C1 segment of cervical spinal cord (tissue), 14 donors: ENCODE data around the gene GRAP2.
"Not testable (repeated sequence)": the region's sequence is repeated elsewhere in the genome, so short reads cannot be mapped to it uniquely, and the experiment has no call there.

ENCODE experiments used
- DNase-seq, 14 donors: peaks; one replicate each; lab custom pipeline; 2025; lab: John Stamatoyannopoulos, UW

GRAP2 gene

DNA sequence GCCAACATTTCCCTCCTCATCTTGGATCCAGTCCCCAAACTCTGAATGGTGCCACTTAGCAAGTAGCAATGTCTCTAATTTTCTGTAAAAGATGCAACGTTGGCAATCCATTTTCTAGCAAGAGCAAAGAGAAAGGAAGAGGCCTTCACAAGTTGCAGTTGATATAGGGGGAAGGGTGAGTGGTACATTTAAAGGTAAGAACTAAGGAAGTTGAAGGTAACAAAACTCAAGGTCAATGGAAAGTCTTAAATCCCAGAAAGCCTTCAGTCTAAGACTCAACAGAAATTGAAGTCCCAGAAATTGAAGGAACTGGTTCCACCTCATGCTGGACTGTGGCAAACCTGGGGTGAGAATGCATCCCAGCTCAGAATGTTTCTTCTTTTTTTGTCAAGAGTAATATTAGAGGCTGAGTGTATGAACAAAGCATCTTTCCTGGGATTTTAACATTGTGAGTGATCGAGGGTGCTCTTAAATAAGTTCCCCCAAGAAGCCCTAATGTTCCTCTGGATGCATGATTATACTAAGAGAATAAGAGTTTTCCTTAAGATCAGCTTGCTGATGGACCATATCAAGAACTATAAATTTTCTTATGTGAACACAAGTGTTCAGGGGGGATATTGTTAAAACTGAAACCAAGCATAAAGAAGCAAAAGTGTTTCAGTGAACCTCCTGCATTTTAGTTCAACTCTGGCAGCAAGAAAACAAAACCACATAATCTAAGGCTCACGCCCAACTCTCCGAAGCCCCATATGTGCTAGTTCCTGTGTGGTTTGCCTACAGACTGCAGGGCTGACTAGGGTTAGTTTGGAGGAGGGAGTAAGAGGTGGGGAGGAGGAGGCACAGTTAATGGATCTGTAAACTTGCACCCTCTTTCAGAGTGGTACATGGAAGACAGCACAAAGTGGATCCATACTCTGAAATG lies at the start of gene GRAP2:
TSS of gene GRAP2 (plus strand) at position 779 of the 922 bp plus-strand sequence. CDS start 46,023 bp downstream, outside the sequence.
- no peak for DNase-seq

DNA sequence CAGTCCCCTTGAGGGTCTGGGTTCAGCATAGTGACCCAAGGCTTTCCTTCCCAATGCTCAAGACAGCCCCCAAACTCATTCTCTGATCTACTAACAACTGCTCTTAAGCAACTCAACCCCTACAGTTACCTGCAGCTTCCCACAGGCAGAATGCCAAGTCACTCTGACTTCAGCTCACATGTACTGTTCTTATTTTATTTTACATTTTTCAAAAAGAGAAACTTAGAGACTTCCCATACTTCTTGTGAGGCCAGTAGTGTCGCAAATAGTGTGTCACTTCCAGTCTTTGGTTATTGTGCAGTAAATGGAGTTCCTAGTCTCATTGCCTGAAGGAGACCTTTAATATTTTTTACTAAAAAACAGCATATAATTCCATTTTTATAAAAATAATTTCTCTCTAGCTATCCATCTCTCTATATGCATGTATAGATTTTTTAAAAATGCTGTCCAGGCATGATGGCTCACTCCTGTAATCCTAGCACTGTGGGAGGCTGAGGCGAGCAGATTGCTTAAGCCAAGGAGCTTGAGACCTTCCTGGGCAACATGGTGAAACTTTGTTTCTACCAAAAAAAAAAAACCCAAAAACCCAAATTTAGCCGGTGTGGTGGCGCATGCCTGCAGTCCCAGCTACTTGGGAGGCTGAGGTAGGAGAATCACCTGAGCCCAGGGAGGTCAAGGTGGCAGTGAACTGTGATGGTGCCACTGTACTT lies 49.1 kb upstream of the GRAP2 start:
- DNase-seq = no peak

DNA sequence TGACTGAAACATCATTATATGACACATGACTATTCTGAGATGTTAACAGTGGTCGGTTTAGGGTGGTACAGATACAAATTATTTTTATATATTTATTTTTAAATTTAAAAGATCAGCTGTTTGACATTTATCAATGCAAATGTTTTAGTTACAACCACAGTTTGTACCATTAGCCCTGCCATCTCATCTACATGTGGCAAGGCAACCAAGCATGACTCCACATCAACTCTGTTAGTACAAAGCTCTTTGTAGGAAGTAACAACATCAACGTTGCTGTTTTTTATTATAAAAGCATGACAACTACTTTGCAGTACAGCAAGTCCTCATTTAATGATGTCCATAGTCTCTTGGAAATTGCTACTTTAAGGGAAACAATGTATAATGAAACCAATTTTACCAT lies 48.1 kb upstream of the GRAP2 start:
- no peak for DNase-seq

DNA sequence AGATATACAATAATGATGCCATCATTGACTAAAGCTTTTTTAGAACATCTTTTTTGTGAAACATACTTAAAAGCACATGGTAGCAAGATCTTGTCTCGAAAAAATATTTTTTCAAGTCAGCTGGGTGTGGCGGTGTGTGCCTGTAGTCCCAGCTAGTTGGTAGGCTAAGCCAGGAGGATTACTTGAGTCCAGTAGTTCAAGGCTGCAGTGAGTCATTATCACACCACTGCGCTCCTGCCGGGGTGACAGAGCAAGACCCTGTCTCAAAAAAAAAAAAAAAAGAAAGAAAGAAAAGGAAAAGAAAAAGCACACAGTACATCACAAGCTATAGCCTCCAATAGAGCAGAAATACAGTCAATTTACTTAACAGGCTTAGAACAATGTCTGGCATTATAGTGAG lies 44.3 kb upstream of the GRAP2 start:
- DNase-seq = no peak

DNA sequence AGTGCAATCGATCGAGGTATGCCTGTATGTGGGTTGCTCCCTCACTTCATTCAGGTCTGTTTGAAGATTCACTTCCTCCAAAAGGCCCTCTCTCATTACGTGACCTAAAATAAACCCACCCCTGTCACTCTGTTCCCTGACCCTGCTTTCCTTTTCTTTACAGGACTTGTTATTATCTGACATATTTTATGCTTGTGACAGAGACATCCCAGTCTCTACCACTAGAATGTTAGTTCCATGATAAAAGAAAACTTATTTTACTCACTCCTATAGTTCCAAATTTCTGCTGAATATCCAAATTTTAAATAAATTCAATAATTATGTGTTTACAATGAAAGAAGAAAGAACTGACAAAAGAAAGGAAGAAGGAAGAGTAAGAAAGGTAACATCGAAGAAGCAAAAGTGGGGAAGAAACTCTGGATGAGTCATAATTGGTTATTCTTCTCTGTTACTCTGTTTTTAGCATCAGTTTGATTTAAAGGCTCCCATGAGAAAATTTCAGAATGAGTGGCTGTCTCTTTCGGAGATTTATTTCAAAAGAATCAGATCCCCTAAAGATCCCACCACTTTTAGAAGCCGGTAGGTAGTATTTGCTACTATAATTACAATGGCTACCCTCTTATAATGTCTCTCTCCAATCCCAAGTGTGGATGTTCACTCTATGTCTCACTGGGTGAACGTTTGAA lies 40.8 kb upstream of the GRAP2 start:
- DNase-seq = no peak

DNA sequence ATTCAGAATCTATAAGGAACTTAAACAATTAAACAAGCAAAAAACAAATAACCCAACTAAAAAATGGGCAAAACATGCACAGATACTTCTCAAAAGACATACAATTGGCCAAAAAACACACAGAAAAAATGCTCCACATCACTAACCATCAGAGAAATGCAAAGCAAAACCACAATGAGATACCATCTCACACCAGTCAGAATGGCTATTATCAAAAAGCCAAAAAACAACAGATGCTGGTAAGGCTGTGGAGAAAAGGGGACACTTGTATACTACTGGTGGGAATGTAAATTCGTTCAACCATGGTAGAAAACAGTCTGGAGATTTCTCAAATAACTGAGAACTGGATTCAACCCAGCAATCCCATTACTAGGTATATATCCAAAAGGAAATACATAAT lies 32.1 kb upstream of the GRAP2 start:
- DNase-seq = no peak

DNA sequence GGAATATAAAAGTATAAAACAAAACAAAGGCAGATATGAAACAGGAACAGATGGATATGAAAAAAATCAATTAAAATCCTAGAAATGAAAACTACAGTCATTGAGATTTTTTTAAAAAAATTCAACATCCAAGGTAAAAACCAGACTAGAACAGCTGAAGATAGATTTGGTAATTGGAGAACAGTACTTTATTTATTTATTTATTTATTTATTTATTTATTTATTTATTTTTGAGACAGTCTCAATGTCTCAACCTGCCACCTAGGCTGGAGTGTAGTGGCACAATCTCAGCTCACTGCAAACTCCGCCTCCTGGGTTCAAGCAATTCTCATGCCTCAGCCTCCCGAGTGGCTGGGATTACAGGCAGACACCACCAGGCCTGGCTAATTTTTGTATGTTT lies 31.1 kb upstream of the GRAP2 start:
- DNase-seq = not testable (repeated sequence)

DNA sequence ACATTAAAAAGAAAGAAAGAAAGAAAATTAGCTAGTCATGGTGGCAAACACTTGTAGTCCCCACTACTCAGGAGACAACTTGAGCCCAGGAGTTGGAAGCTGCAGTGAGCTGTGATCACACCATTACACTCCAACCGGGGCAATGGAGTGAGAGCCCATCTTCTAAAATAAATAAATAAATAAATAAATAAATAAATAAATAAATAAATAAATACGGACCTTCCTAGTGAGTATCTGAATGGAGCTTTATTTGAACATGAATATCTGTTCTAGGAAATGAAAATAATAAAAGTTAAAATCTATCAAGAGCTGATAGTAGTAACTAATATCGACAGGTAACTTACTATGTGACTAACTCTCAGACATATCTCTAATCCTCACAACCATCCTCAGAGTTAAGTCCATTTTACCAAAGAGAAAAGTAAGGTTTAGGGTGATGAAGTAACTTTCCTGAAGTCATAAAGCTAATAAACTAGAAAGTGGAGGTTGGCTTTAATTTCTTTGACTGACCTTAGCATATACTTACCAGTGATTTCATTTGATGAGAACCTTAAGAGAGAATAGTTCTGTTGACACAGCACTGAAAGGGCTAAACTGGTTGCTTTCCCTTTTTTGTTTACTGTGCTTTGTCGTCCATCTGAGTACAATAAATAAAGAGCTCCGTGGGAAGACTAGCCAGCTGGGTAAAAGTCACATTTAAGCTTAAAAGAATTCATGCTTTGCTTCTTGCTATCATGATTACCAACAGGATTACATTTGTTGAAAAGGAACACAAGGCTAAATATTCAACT lies 29.7 kb upstream of the GRAP2 start:
- DNase-seq = no peak

DNA sequence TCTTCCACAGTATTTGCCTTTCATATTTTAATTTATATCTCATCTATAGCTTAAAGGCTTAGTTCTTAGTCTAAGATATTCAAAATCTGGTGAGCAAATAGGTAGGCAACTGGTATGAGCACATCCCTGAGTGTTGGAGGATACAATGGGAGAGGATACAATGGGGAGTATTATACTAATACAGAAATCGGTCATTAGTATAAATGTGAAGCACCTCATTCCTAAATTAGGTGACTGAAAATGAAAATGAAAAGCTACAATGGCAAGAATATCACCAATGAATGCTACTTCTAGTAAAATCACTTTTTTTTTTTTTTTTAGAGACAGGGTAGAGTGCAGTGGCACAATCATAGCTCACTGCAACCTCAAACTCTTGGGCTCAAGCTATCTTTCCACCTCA lies 28.3 kb upstream of the GRAP2 start:
- no peak for DNase-seq

DNA sequence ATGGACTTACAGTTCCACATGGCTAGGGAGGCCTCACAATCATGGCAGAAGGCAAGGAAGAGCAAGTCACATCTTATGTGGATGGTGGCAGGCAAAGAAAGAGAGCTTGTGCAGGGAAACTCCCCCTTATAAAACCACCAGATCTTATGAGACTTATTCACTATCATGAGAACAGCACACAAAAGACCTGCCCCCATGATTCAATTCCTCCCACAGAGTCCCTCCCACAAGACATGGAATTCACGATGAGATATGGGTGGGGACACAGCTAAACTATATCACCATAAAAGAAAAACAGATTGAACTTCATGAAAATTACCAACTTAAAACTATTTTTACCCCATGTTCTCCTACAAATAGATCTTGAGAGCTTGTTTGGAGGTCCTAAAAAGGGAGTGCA lies 26.9 kb upstream of the GRAP2 start:
- no peak for DNase-seq

DNA sequence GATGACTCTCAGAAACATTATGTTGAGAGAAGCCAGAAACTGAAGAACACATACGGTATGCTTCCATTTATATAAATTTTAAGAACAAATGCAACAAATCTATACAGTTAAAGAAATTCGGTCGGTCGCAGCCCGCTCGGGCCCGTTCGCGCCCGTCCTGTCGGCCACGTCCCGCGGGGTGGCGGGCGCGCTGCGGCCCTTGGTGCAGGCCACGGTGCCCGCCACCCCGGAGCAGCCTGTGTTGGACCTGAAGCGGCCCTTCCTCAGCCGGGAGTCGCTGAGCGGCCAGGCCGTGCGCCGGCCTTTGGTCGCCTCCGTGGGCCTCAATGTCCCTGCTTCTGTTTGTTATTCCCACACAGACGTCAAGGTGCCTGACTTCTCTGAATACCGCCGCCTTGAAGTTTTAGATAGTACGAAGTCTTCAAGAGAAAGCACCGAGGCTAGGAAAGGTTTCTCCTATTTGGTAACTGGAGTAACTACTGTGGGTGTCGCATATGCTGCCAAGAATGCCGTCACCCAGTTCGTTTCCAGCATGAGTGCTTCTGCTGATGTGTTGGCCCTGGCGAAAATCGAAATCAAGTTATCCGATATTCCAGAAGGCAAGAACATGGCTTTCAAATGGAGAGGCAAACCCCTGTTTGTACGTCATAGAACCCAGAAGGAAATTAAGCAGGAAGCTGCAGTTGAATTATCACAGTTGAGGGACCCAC lies 25.6 kb upstream of the GRAP2 start:
- DNase-seq = peak in 1 of 14 donors; percentile 2

DNA sequence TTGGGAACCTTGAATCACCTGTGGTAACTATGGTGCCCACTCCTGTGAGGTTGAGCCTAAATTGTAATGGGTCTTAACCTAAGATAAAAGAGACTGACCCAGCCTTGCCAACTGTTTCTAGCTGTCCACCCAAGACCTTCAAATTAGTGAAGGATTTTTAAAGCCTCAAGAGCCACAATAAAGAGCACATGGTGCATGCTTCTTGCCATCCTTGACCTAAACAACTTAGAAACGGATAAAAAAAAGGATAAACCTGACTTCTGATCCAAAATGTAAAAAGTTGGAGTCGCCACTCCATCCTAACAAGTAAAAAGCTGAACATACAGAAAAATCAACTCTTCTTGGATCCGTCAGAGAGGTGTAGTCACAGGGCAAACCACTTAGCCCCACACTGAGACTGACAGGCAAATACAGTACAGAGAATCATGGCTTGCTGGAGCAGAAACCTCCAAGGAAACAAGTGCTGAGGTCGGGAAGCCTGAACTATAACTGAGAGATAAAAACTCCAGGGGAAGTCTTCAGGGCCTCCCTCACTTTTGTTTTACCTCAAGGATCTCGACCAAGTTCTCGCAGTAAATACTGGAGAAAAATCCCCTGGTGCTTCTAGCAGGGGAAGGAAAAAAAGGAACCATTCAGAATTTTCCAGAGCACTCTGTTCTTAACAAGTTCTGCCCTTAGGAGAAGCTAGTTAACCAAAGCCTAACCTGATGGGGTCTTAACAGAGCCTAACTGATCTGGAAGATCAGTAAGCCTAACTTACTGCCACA lies 23.6 kb upstream of the GRAP2 start:
- no peak for DNase-seq

DNA sequence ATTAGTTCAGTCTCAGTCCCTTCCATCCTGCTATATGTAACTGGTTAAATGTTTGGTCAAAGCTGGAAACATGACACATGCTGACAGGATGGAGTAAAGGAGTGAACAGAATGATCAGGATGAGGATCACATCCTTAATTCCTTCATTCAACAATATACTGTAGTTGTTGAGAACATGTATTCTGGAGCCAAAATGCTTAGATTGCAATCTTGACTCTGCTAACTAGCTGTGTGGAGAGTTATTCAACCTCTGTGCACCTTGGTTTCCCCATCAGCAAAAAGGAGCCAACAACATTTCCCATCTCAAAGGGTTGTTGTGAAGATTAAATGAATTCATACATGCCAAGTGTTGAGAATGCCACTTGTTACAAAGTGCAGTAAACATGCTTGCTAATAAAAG lies 20.2 kb upstream of the GRAP2 start:
- no peak for DNase-seq

DNA sequence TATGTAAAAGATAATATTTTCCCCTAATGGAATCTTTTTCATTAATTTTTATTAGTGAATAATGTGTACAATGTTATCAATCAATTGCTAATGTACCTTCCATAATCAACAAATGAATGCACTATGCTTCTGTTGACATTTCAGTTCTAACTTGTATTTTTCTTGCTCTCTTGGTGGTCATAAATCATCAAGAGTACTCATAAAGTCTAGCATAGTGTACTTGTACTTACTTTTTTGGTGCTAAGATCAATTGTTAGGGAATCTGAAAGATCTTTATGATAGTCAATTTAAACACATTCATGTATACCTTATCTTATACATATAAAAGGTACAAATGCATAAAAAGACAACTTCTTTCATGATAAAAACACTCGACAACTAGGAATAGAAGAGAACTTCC lies 17.8 kb upstream of the GRAP2 start:
- DNase-seq = no peak

DNA sequence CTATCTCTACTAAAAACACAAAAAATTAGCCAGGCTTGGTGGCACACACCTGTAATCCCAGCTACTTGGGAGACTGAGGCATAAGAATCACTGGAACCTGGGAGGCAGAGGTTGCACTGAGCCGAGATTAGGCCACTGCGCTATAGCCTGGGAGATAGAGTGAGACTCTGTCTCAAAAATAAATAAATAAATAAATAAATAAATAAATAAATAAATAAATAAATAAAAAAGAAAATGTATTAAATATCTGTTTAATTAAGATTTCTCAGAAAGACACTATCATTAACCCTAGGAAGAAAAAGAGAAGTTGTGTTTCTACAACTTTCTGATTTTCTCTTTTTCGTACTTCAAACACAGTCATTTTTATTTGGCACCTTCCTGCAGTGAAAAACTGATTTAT lies 11.0 kb upstream of the GRAP2 start:
- DNase-seq = not testable (repeated sequence)

DNA sequence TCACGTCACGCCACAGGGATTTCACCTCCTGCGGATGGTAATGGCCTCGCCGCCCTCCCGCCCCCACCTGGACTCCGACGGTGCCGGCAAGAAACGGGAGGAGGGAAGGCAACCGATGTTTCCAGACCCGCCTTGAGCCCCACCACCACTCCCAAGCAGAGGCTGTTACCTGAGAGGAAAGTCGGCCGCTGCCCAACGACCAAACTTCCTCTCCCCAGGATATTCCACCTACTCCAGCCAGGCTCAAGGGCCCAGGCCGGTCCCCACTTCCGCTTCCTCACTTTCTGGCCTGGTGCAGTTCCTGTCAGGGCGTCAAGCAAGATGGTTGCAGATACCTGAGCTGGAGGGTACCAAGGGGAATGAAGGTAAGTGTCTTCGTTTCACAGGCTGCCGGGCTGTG lies 7.4 kb upstream of the GRAP2 start, which contains the start of gene ENTHD1:
TSS of gene ENTHD1 (minus strand) at position 235 of the 400 bp plus-strand sequence. CDS start 6,012 bp downstream, outside the sequence.
- no peak for DNase-seq

DNA sequence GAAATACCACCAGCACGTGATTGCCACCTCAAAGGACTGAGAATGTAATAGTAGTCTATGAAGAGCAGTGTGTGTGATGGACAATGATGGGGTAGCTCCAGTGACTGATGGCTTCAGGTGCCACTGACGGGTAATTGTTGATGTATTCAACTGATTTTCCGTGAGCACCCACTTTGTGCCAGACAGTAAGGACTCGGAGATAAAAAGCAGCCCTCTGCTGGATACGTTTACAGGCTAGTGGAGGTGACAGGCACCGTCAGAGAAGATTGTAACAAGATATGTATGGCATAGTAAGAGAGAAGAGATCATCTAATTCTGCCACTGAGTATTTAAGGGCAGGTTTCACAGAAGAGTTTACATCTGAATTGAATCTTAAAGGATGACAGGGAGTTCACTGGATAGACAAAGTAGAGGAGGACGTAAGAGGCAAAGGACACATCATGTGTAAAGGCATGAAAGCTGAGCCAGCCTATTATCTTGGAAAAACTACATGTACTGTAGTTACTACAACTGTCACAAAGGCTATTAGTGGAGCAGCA lies 6.3 kb upstream of the GRAP2 start:
- no peak for DNase-seq

DNA sequence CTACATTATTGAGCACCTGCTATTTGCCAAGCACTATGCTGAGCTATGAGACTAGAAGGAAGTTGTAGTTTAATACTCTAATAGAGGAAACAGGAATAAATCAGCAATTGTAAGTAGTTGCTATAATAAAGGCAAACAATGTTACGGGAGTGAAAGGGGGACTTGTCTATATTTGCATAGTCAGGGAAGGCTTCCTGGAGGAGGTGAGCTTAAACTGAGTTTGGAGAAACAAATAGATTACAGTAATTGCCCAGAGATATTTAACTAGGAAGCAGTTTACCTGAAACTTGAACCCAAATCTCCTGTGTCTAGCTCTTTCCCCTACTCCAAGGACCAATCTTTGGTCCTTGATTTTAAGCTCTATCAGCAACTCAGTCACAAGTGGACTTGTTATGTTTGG lies 5.2 kb upstream of the GRAP2 start:
- DNase-seq = no peak

DNA sequence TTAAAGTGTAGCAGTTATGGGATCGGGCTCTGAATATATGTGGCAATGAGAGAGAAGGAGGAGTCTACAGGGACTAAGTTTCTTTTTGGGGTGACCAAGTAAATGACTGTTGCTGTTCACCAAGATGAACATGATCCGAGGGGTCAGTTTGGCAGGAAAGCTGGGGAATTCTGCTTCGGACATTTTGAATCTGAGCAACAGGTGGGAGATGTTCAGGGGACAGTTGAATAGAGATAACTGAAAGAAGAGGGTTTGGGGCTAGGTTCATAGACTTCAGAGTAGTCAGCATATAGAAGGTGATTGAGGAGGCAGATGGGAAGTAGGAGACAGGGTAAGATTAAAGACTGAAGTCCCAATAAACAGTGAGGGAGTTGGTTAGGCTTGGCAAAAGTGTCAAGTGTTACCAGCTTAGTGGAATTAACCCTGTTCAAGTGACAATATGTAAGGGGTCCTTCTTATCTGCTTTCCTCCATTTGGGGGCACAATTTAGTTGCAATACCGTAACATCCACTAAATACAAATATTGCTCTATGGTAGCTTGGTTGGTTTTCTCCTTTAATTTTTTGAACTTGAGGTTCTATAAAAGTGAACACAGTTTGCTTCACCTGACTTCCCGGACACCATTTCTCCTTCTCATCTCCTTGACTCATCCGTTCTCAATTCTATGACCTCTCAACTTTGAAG lies 4.4 kb upstream of the GRAP2 start:
- DNase-seq = no peak
